OCI-LY1 (cell line): ENCODE measurements around the gene SCYL2.
"Not testable (repeated sequence)": the region's sequence is repeated elsewhere in the genome, so short reads cannot be mapped to it uniquely, and the experiment has no call there.

Experiments used
- H2AFZ ChIP-seq: fragments of 200-600 bp; sonication (generic), shearing (Covaris generic); 2 replicates; pipeline ENCODE4 v1.6.0; 2014; ENCODE audit warnings: antibody characterized with exemption, mild to moderate bottlenecking, low read length
- H3F3A ChIP-seq: fragments of 200-600 bp; sonication (generic), shearing (Covaris generic); 2 replicates; pipeline ENCODE4 v1.6.0; 2014; ENCODE audit warnings: mild to moderate bottlenecking, antibody characterized with exemption, low read length, moderate library complexity; ENCODE audit not compliant: insufficient read depth
- H3K27ac ChIP-seq: fragments of 200-600 bp; sonication (generic); 2 replicates; pipeline ENCODE4 v1.5.1; 2014; ENCODE audit warnings: low read length, mixed run types, mild to moderate bottlenecking, low read depth; ENCODE audit not compliant: poor library complexity, severe bottlenecking
- H3K27me3 ChIP-seq: fragments of 200-600 bp; sonication (generic); 2 replicates; pipeline ENCODE4 v1.6.0; 2014; ENCODE audit warnings: antibody characterized with exemption, mild to moderate bottlenecking, low read length, moderate library complexity; ENCODE audit not compliant: insufficient read depth
- H3K36me3 ChIP-seq: fragments of 200-600 bp; sonication (generic); 2 replicates; pipeline ENCODE4 v1.6.1; 2014; ENCODE audit warnings: mild to moderate bottlenecking, antibody characterized with exemption, low read length, moderate library complexity, mixed read lengths; ENCODE audit not compliant: insufficient read depth
- H3K4me1 ChIP-seq: fragments of 200-600 bp; sonication (generic); 2 replicates; pipeline ENCODE4 v1.5.1; 2014; ENCODE audit warnings: mild to moderate bottlenecking, low read length, moderate library complexity; ENCODE audit not compliant: insufficient read depth, severe bottlenecking
- H3K4me2 ChIP-seq: fragments of 200-600 bp; sonication (generic), shearing (Covaris generic); 2 replicates; pipeline ENCODE4 v1.6.1; 2014; ENCODE audit warnings: low read length
- H3K4me3 ChIP-seq: fragments of 200-600 bp; sonication (generic); 2 replicates; pipeline ENCODE4 v1.5.1; 2014; ENCODE audit warnings: low read length, low read depth, mild to moderate bottlenecking, mixed read lengths; ENCODE audit not compliant: poor library complexity, severe bottlenecking
- H3K79me2 ChIP-seq: fragments of 200-600 bp; shearing (Covaris generic); 2 replicates; pipeline ENCODE4 v1.6.1; 2016; ENCODE audit warnings: mixed run types, low read length, mixed read lengths; ENCODE audit not compliant: insufficient read depth
- H3K9ac ChIP-seq: fragments of 200-600 bp; sonication (generic), shearing (Covaris generic); 2 replicates; pipeline ENCODE4 v1.6.1; 2014; ENCODE audit warnings: mild to moderate bottlenecking, low read length, mixed read lengths
- H3K9me2 ChIP-seq: fragments of 200-600 bp; sonication (generic), shearing (Covaris generic); 2 replicates; pipeline ENCODE4 v1.6.1; 2014; ENCODE audit warnings: low read depth, mild to moderate bottlenecking, low read length, mixed read lengths
- H3K9me3 ChIP-seq: fragments of 200-600 bp; shearing (Covaris generic); 2 replicates; pipeline ENCODE4 v1.6.1; 2014; ENCODE audit warnings: low read length, mixed read lengths
- H4K20me1 ChIP-seq: fragments of 200-600 bp; sonication (generic), shearing (Covaris generic); 2 replicates; pipeline ENCODE4 v1.6.0; 2016; ENCODE audit warnings: mild to moderate bottlenecking, low read length; ENCODE audit not compliant: insufficient read depth
- CTCF ChIP-seq: fragments of 200-600 bp; sonication (generic), shearing (Covaris generic); IDR thresholded peaks from 2 replicates; pipeline ENCODE4 v1.5.1; 2017; ENCODE audit warnings: mild to moderate bottlenecking, antibody characterized with exemption, low read length, moderate library complexity, mixed read lengths
- EZH2 ChIP-seq: fragments of 200-600 bp; sonication (generic), shearing (Covaris generic); IDR thresholded peaks from 2 replicates; pipeline ENCODE4 v1.8.0; 2017; ENCODE audit warnings: borderline replicate concordance, mixed run types, mild to moderate bottlenecking, antibody characterized with exemption, low read length, moderate library complexity, mixed read lengths

Gene SCYL2

GRCh38 chr12:100225491-100225890 lies 41.5 kb upstream of the SCYL2 start:
- Histone ChIP-seq H3K4me3 (no peak overlapping the region), H3K9me3 (no peaks in the 10 kb centered on the region), H3K9ac (no peak overlapping the region), H3K4me1 (no peaks in the 10 kb centered on the region), H3K79me2 (no peaks in the 10 kb centered on the region), H3F3A (no peaks in the 10 kb centered on the region), H3K4me2 (no peak overlapping the region), H3K27ac (no peak overlapping the region), H4K20me1 (no peaks in the 10 kb centered on the region), H3K9me2 (no peaks in the 10 kb centered on the region), H3K36me3 (peaks cover 44% of the 10 kb centered on the region), H3K27me3 (no peaks in the 10 kb centered on the region), H2AFZ (no peak overlapping the region)
- TF ChIP-seq CTCF: no peak
- no peak for TF ChIP-seq EZH2

GRCh38 chr12:100229036-100229635 lies 37.8 kb upstream of the SCYL2 start:
- Histone ChIP-seq H2AFZ (no peak overlapping the region), H3K79me2 (no peaks in the 10 kb centered on the region), H3K4me2 (no peak overlapping the region), H3K4me1 (no peaks in the 10 kb centered on the region), H3K9me3 (no peaks in the 10 kb centered on the region), H3K9ac (no peak overlapping the region), H3F3A (no peaks in the 10 kb centered on the region), H3K36me3 (peaks cover 19% of the 10 kb centered on the region), H3K27ac (no peak overlapping the region), H3K9me2 (no peaks in the 10 kb centered on the region), H4K20me1 (no peaks in the 10 kb centered on the region), H3K4me3 (no peak overlapping the region), H3K27me3 (no peaks in the 10 kb centered on the region)
- peak; percentile 27; the same call in 1 of the 2 replicates for TF ChIP-seq CTCF
- TF ChIP-seq EZH2: no peak

- TF ChIP-seq EZH2: no peak
- Histone ChIP-seq H2AFZ (no peak overlapping the region), H3F3A (no peaks in the 10 kb centered on the region)
Measured at GRCh38 chr12:100229876-100230275, 37.1 kb upstream of the SCYL2 start.

GRCh38 chr12:100231873-100232272 lies 35.1 kb upstream of the SCYL2 start:
- not testable (repeated sequence) for H2AFZ ChIP-seq, H4K20me1 ChIP-seq, H3K4me3 ChIP-seq, H3K36me3 ChIP-seq, H3K27me3 ChIP-seq, H3F3A ChIP-seq, H3K79me2 ChIP-seq, H3K9me2 ChIP-seq, H3K9ac ChIP-seq, H3K9me3 ChIP-seq, H3K4me1 ChIP-seq, H3K4me2 ChIP-seq, H3K27ac ChIP-seq

More at GRCh38 chr12:100229876-100230275, 37.1 kb upstream of the SCYL2 start:
- H3K4me1 ChIP-seq: no peaks in the 10 kb centered on the region
- H3K4me2 ChIP-seq: no peak overlapping the region
- peaks cover 12% of the 10 kb centered on the region for H3K36me3 ChIP-seq
- H3K27me3 ChIP-seq: no peaks in the 10 kb centered on the region
- H4K20me1 ChIP-seq: no peaks in the 10 kb centered on the region
- H3K9ac ChIP-seq: no peak overlapping the region
- H3K9me2 ChIP-seq: no peaks in the 10 kb centered on the region
- no peaks in the 10 kb centered on the region for H3K79me2 ChIP-seq
- no peak overlapping the region for H3K4me3 ChIP-seq
- no peaks in the 10 kb centered on the region for H3K9me3 ChIP-seq
- no peak overlapping the region for H3K27ac ChIP-seq
